H1 (cell line): Measurements from ENCODE around the gene TNFRSF11A. TPM values are rescaled to one million over a fixed set of nuclear protein-coding genes. Genes with fewer than 3 reads are reported as not detected.

Source experiments
- CTCF ChIA-PET: fragments of 300-600 bp; sonication (Branson Sonifier 250); formaldehyde crosslinking; loops from one replicate; lab custom pipeline; 2021; ENCODE audit not compliant: partially characterized antibody; lab: Charles Lee
- POLR2A ChIA-PET: fragments of 300-600 bp; sonication (Branson Sonifier 250); formaldehyde crosslinking; loops from one replicate; lab custom pipeline; 2021; ENCODE audit warnings: inconsistent platforms; ENCODE audit not compliant: partially characterized antibody; lab: Charles Lee
- DNase-seq, 2 experiments: peaks; one replicate each; pipeline versions ENCODE4 v3.0.0 to v3.0.0-alpha.2; 2010 to 2022; ENCODE audit warnings: low spot score in 2 of 2, low read depth in 1 of 2, mixed read lengths in 1 of 2
- FAIRE-seq: peaks from 2 replicates; lab custom pipeline; 2011; peaks lifted over from hg19 to GRCh38; lab: Jason Lieb, UNC
- H2AFZ ChIP-seq: 2 replicates; pipeline ENCODE4 v1.8.1; 2012; ENCODE audit warnings: low read length, inconsistent platforms
- H2AK5ac ChIP-seq: 2 replicates; pipeline ENCODE4 v1.6.1; 2013; ENCODE audit warnings: low read depth, low read length
- H2BK120ac ChIP-seq: replicated peaks from 2 replicates; pipeline ENCODE3; 2013; ENCODE audit warnings: low read depth, low read length, inconsistent platforms
- H2BK12ac ChIP-seq: 2 replicates; pipeline ENCODE4 v1.6.1; 2013; ENCODE audit warnings: low read depth, low read length
- H2BK15ac ChIP-seq: 2 replicates; pipeline ENCODE4 v1.6.1; 2013; ENCODE audit warnings: low read length
- H2BK20ac ChIP-seq: 2 replicates; pipeline ENCODE4 v1.6.1; 2013; ENCODE audit warnings: low read length
- H2BK5ac ChIP-seq: 2 replicates; pipeline ENCODE4 v1.6.1; 2013; ENCODE audit warnings: low read depth, low read length
- H3K14ac ChIP-seq: 2 replicates; pipeline ENCODE4 v1.6.1; 2013; ENCODE audit warnings: inconsistent platforms; ENCODE audit not compliant: insufficient read length
- H3K18ac ChIP-seq: 2 replicates; pipeline ENCODE4 v1.6.1; 2013; ENCODE audit warnings: low read length; ENCODE audit errors: extremely low read depth
- H3K23ac ChIP-seq: 2 replicates; pipeline ENCODE4 v1.6.1; 2013; ENCODE audit warnings: inconsistent platforms; ENCODE audit not compliant: insufficient read length
- H3K23me2 ChIP-seq: 2 replicates; pipeline ENCODE4 v1.6.1; 2013; ENCODE audit warnings: low read depth, low read length
- H3K27ac ChIP-seq: 2 replicates; pipeline ENCODE4 v1.6.1; 2011; ENCODE audit warnings: low read depth, low read length, inconsistent platforms
- H3K27me3 ChIP-seq, 4 experiments: replicated peaks in 1 of 4; 1 replicate in 1 of 4; 2 replicates in 3 of 4; pipeline versions ENCODE4 v1.6.1 to v1.8.1; 2011 to 2013; ENCODE audit warnings: low read length in 3 of 4, mild to moderate bottlenecking in 3 of 4, inconsistent platforms in 2 of 4, mixed read lengths in 2 of 4, moderate library complexity in 1 of 4; ENCODE audit not compliant: control insufficient read depth in 3 of 4, insufficient read depth in 3 of 4; ENCODE audit errors: extremely low read depth in 1 of 4
- H3K36me3 ChIP-seq, 4 experiments: 2 replicates each; pipeline versions ENCODE4 v1.6.1 to v1.8.1; 2011 to 2013; ENCODE audit warnings: mild to moderate bottlenecking in 4 of 4, low read length in 3 of 4, moderate library complexity in 2 of 4, control low read depth in 1 of 4, inconsistent platforms in 1 of 4; ENCODE audit not compliant: insufficient read depth in 4 of 4, control insufficient read depth in 2 of 4
- H3K4ac ChIP-seq: replicated peaks from 2 replicates; pipeline ENCODE3; 2013; ENCODE audit warnings: low read length, low read depth, mixed read lengths, inconsistent platforms; ENCODE audit not compliant: insufficient read length
- H3K4me1 ChIP-seq, 4 experiments: replicated peaks in 1 of 4; 1 replicate in 1 of 4; 2 replicates in 3 of 4; pipeline versions ENCODE4 v1.6.1 to v1.8.1; 2011 to 2013; ENCODE audit warnings: low read length in 3 of 4, inconsistent platforms in 2 of 4, mixed read lengths in 1 of 4; ENCODE audit not compliant: insufficient read depth in 4 of 4, control insufficient read depth in 3 of 4
- H3K4me2 ChIP-seq, 2 experiments: 2 replicates each; pipeline versions ENCODE4 v1.6.1 to v1.8.1; 2011 to 2013; ENCODE audit warnings: low read depth in 2 of 2, low read length in 2 of 2, control low read depth in 1 of 2, inconsistent platforms in 1 of 2, mild to moderate bottlenecking in 1 of 2; ENCODE audit not compliant: insufficient read depth in 1 of 2
- H3K4me3 ChIP-seq, 4 experiments: fragments of 200-600, 300-600 bp in 1 of 4; sonication (generic), shearing (Covaris generic), sonication (Bioruptor Twin) in 1 of 4; 2 replicates each; pipeline versions ENCODE4 v1.5.1 to v1.8.1; 2011 to 2016; ENCODE audit warnings: low read length in 4 of 4, low read depth in 3 of 4, control low read depth in 2 of 4, inconsistent platforms in 2 of 4, mild to moderate bottlenecking in 2 of 4, mixed read lengths in 1 of 4, moderate library complexity in 1 of 4; ENCODE audit not compliant: insufficient read depth in 2 of 4; ENCODE audit errors: extremely low read depth in 1 of 4
- H3K56ac ChIP-seq: replicated peaks from 2 replicates; pipeline ENCODE3; 2013; ENCODE audit warnings: low read depth, mild to moderate bottlenecking, mixed read lengths, low read length, inconsistent platforms; ENCODE audit not compliant: insufficient read length
- H3K79me1 ChIP-seq: 2 replicates; pipeline ENCODE4 v1.6.1; 2013; ENCODE audit warnings: low read depth, low read length, control low read depth
- H3K79me2 ChIP-seq, 2 experiments: 2 replicates each; pipeline versions ENCODE4 v1.6.1 to v1.8.1; 2012 to 2013; ENCODE audit warnings: low read length in 2 of 2, mild to moderate bottlenecking in 2 of 2, inconsistent platforms in 1 of 2; ENCODE audit not compliant: insufficient read depth in 2 of 2, control insufficient read depth in 1 of 2
- H3K9ac ChIP-seq, 4 experiments: replicated peaks in 1 of 4; 1 replicate in 1 of 4; 2 replicates in 3 of 4; pipeline versions ENCODE4 v1.6.1 to v1.8.1; 2011 to 2013; ENCODE audit warnings: low read depth in 3 of 4, low read length in 3 of 4, control low read depth in 2 of 4, mild to moderate bottlenecking in 2 of 4, moderate library complexity in 2 of 4, inconsistent platforms in 1 of 4; ENCODE audit errors: extremely low read depth in 1 of 4
- H3K9me3 ChIP-seq, 2 experiments: 2 replicates each; pipeline versions ENCODE4 v1.6.1 to v1.8.1; 2012 to 2013; ENCODE audit warnings: mild to moderate bottlenecking in 2 of 2, moderate library complexity in 2 of 2, control low read depth in 1 of 2, inconsistent platforms in 1 of 2, low read depth in 1 of 2, low read length in 1 of 2, mixed read lengths in 1 of 2; ENCODE audit not compliant: insufficient read depth in 2 of 2
- H4K20me1 ChIP-seq, 2 experiments: replicated peaks in 1 of 2; 2 replicates each; pipeline versions ENCODE3 to v1.8.1; 2011 to 2013; ENCODE audit warnings: inconsistent platforms in 2 of 2, low read length in 2 of 2, mild to moderate bottlenecking in 1 of 2; ENCODE audit not compliant: insufficient read depth in 2 of 2, control insufficient read depth in 1 of 2
- H4K5ac ChIP-seq: 2 replicates; pipeline ENCODE4 v1.6.1; 2013; ENCODE audit warnings: low read length, low read depth, mixed read lengths, inconsistent platforms; ENCODE audit not compliant: insufficient read length
- H4K8ac ChIP-seq: 2 replicates; pipeline ENCODE4 v1.8.0; 2013; ENCODE audit warnings: mild to moderate bottlenecking, moderate library complexity, low read length, inconsistent platforms; ENCODE audit not compliant: insufficient read depth; ENCODE audit errors: extremely low read depth
- H4K91ac ChIP-seq: replicated peaks from 2 replicates; pipeline ENCODE3; 2013; ENCODE audit warnings: low read length, mixed read lengths, inconsistent platforms; ENCODE audit not compliant: insufficient read length
- GABPA ChIP-seq: IDR thresholded peaks from 2 replicates; pipeline ENCODE4 v1.6.1; 2011; ENCODE audit warnings: mild to moderate bottlenecking, low read length, moderate library complexity, borderline replicate concordance; ENCODE audit not compliant: insufficient read depth
- KDM1A ChIP-seq: fragments of 200-600, 300-600 bp; sonication (generic); IDR thresholded peaks from 2 replicates; pipeline ENCODE4 v1.7.1; 2016; ENCODE audit warnings: mild to moderate bottlenecking, low read length, borderline replicate concordance
- SAP30 ChIP-seq: fragments of 300-600 bp; sonication (generic); IDR thresholded peaks from 2 replicates; pipeline ENCODE4 v1.7.1; 2012; ENCODE audit warnings: low read length, moderate library complexity, mild to moderate bottlenecking, inconsistent platforms; ENCODE audit not compliant: insufficient read depth, insufficient replicate concordance
- SP4 ChIP-seq: IDR thresholded peaks from 2 replicates; pipeline ENCODE4 v1.6.1; 2012; ENCODE audit warnings: low read length, inconsistent platforms
- WGBS, 2 experiments: shearing (Covaris generic) in 1 of 2; methylation state at CpG; one replicate each; pipeline versions ENCODE4 v1.1.6 to v1.1.7; 2013 to 2015; ENCODE audit warnings: low lambda C conversion rate in 2 of 2, mixed read lengths in 2 of 2, inconsistent platforms in 1 of 2, low coverage in 1 of 2, missing lambda C conversion rate in 1 of 2; ENCODE audit not compliant: insufficient replicate concordance in 2 of 2, insufficient coverage in 1 of 2, insufficient read length in 1 of 2; ENCODE audit errors: extremely low coverage in 1 of 2, missing lambda C conversion rate in 1 of 2; 5-methylcytosine and 5-hydroxymethylcytosine counted together
- polyA plus RNA-seq, 7 experiments: library from polyadenylated mRNA; depleted of rRNA in 3 of 7; stranded (reverse) in 5 of 7; unstranded in 2 of 7; fragments of >200 nt in 5 of 7; fragments of 200-250 nt in 2 of 7; gene quantifications; 1 replicate in 5 of 7; 2 replicates in 1 of 7; 4 replicates in 1 of 7; pipeline versions ENCODE4 v1.2.1 to v1.2.3, GENCODE V29; 2011 to 2013; ENCODE audit warnings: missing spikeins in 2 of 7, mixed read lengths in 2 of 7
- total RNA-seq: library from RNA; stranded (reverse); fragmentation: NEBNext Ultra II Directional; extraction: Animal tissue kit (Norgen Biotek cat#: 25700); gene quantifications from 2 replicates; pipeline ENCODE4 v1.2.1, GENCODE V29; 2021

The TNFRSF11A gene
- total and polyA plus RNA-seq, 2 of the 8 experiments (the other 6 are each of a cell fraction or from before 2014, with no cell fraction given): 8.7 to 10.6 TPM

GRCh38 chr18:62337336-62337735 lies 12.2 kb downstream of the TNFRSF11A start:
- Histone ChIP-seq H3K4me1 (peaks cover 3 to 19% (median 13%) of the 10 kb centered on the region in 4 experiments), H2BK15ac (no peak overlapping the region), H3K79me2 (peaks cover 0 to 40% of the 10 kb centered on the region in 2 experiments; a peak in 2 of 4 replicates), H2BK120ac (no peak overlapping the region), H2AFZ (no peak overlapping the region), H3K23ac (no peak overlapping the region), H3K9ac (no peak overlapping the region), H2BK20ac (no peak overlapping the region), H2BK12ac (no peak overlapping the region), H3K56ac (no peak overlapping the region), H3K4me2 (no peak overlapping the region), H3K18ac (no peak overlapping the region), H4K8ac (no peak overlapping the region), H3K27ac (no peak overlapping the region), H3K27me3 (no peaks in the 10 kb centered on the region), H4K20me1 (no peaks in the 10 kb centered on the region), H3K4me3 (no peak overlapping the region), H4K91ac (no peak overlapping the region), H4K5ac (no peak overlapping the region), H3K9me3 (no peaks in the 10 kb centered on the region), H3K23me2 (no peaks in the 10 kb centered on the region), H3K36me3 (no peaks in the 10 kb centered on the region), H2BK5ac (no peak overlapping the region), H3K79me1 (peaks cover 2% of the 10 kb centered on the region; the same call in 1 of the 2 replicates), H2AK5ac (peak overlapping the region; percentile 8; the same call in 1 of the 2 replicates), H3K4ac (no peak overlapping the region), H3K14ac (no peak overlapping the region)
- DNase-seq (peak in 1 of 2 experiments; percentile 23), FAIRE-seq (no peak)
- WGBS, 2 experiments: 94% methylated on average over 7 of the region's 7 CpGs; no CpG with 5 or more reads in 1 of the 2 experiments
- TF ChIP-seq KDM1A: no peak
- no peak for TF ChIP-seq SAP30
- no peak for TF ChIP-seq GABPA
- TF ChIP-seq SP4: no peak
- CTCF ChIA-PET: interaction anchor here (0.6 kb wide), 1 partner anchor 90 kb away, joined by 4 read pairs; no protein-coding TSS in a partner anchor
- POLR2A ChIA-PET: no interaction called here
